UCSD-AML1 (cell line): Measurements from ENCODE around the gene MFSD11.
A peak's percentile ranks its signal among the peaks of the same experiment; 100 is the strongest.
"Not testable (repeated sequence)": the region's sequence is repeated elsewhere in the genome, so short reads cannot be mapped to it uniquely, and the experiment has no call there.

Experiments used
- DNase-seq: peaks from one replicate; lab custom pipeline; 2025; ENCODE audit not compliant: unreplicated experiment; lab: John Stamatoyannopoulos, UW

The MFSD11 gene

GRCh38 chr17:76737676-76738467 lies at the start of gene MFSD11:
MFSD11 (plus strand) TSS chr17:76738119; CDS start chr17:76738353, 234 bp downstream.
- peak; percentile 95 for DNase-seq

- DNase-seq = no peak
Measured at GRCh38 chr17:76688165-76688622, 49.7 kb upstream of the MFSD11 start.

GRCh38 chr17:76689859-76690258 lies 48.1 kb upstream of the MFSD11 start:
- no peak for DNase-seq

- DNase-seq = no peak
Measured at GRCh38 chr17:76690596-76691280, 47.2 kb upstream of the MFSD11 start.

GRCh38 chr17:76691379-76692191 lies 46.3 kb upstream of the MFSD11 start:
- no peak for DNase-seq

- no peak for DNase-seq
Measured at GRCh38 chr17:76695059-76695831, 42.7 kb upstream of the MFSD11 start.

- peak; percentile 78 for DNase-seq
Measured at GRCh38 chr17:76696763-76697701, 40.9 kb upstream of the MFSD11 start.

GRCh38 chr17:76697702-76698465 lies 40.0 kb upstream of the MFSD11 start:
- DNase-seq = no peak

- not testable (repeated sequence) for DNase-seq
Measured at GRCh38 chr17:76698466-76698977, 39.4 kb upstream of the MFSD11 start.

GRCh38 chr17:76700270-76700616 lies 37.7 kb upstream of the MFSD11 start:
- DNase-seq = no peak

GRCh38 chr17:76700617-76701470 lies 37.1 kb upstream of the MFSD11 start:
- DNase-seq = no peak

GRCh38 chr17:76701471-76701967 lies 36.4 kb upstream of the MFSD11 start:
- no peak for DNase-seq

GRCh38 chr17:76702076-76702475 lies 35.8 kb upstream of the MFSD11 start:
- no peak for DNase-seq

GRCh38 chr17:76702941-76703637 lies 34.8 kb upstream of the MFSD11 start:
- no peak for DNase-seq

- no peak for DNase-seq
Measured at GRCh38 chr17:76704805-76705204, 33.1 kb upstream of the MFSD11 start.

- DNase-seq = no peak
Measured at GRCh38 chr17:76706817-76707216, 31.1 kb upstream of the MFSD11 start.
